GM12801 (cell line): ENCODE results near the gene NMRAL1.
A peak's percentile ranks its signal among the peaks of the same experiment; 100 is the strongest.

Experiments
- CTCF ChIP-seq: IDR thresholded peaks from one replicate; pipeline ENCODE4 v1.5.1; 2011; ENCODE audit warnings: control low read depth; ENCODE audit not compliant: insufficient read length; ENCODE audit errors: extremely low read depth

The NMRAL1 gene

GRCh38 chr16:4509420-4509819, 35.0 kb upstream of the NMRAL1 start:
- TF ChIP-seq CTCF = no peak

DNA sequence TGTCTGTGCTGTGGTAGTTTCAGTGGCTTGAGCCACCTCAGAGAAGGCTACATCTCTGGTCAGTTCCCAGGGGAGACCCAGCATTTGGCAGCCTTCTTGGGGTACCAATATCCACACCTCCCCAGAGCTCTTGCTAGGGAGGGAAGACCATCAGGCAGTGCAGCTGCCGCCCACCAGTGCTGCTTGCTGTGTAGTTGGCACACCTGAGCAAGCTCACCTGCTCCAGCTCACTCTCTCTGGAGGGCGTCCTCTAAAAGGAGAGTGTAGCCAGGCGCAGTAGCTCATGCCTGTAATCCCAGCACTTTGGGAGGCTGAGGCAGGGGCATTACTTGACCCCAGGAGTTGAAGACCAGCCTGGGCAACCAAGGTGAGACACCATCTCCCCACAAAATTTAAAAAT, 34.4 kb upstream of the NMRAL1 start:
- TF ChIP-seq CTCF = no peak

GRCh38 chr16:4507588-4508345, 33.3 kb upstream of the NMRAL1 start:
- TF ChIP-seq CTCF = no peak

- peak; percentile 56 for TF ChIP-seq CTCF
Measured at GRCh38 chr16:4506450-4506849, 32.0 kb upstream of the NMRAL1 start.

- TF ChIP-seq CTCF = no peak
Measured at GRCh38 chr16:4505356-4506147, 31.1 kb upstream of the NMRAL1 start.

GRCh38 chr16:4501071-4501478, 26.6 kb upstream of the NMRAL1 start:
- no peak for TF ChIP-seq CTCF

- no peak for TF ChIP-seq CTCF
Measured at GRCh38 chr16:4500272-4500671, 25.8 kb upstream of the NMRAL1 start.
